Left lung (tissue), 10 donors: ENCODE results near the gene TMCC1. TPM values are rescaled to one million over a fixed set of nuclear protein-coding genes. Genes with fewer than 3 reads are reported as not detected.

Source experiments
- ATAC-seq: fragments of 200-7000 bp; cut with Tn5 transposase; one replicate; pipeline ENCODE4 v1.9.1; 2020; ENCODE audit warnings: moderate library complexity
- DNase-seq, 4 donors: peaks; one replicate each; pipeline ENCODE4 v3.0.0-alpha.2; 2013 to 2020
- H3K27ac ChIP-seq, 2 donors: fragments of 200-600 bp; sonication (generic) in 1 of 2; one replicate each; pipeline versions ENCODE4 v1.5.0 to v1.8.0; 2020 to 2021
- H3K27me3 ChIP-seq, 2 donors: fragments of 200-600 bp; sonication (generic) in 1 of 2; one replicate each; pipeline versions ENCODE4 v1.5.0 to v1.8.0; 2020 to 2021
- H3K36me3 ChIP-seq, 2 donors: fragments of 200-600 bp; sonication (generic) in 1 of 2; one replicate each; pipeline versions ENCODE4 v1.5.0 to v1.8.0; 2020 to 2021
- H3K4me1 ChIP-seq, 2 donors: fragments of 200-600 bp; one replicate each; pipeline ENCODE4 v1.8.0; 2021
- H3K4me3 ChIP-seq, 2 donors: fragments of 200-600 bp; sonication (generic) in 1 of 2; one replicate each; pipeline versions ENCODE4 v1.5.0 to v1.8.0; 2020 to 2021; ENCODE audit warnings: mild to moderate bottlenecking in 1 of 2
- H3K9me3 ChIP-seq, 2 donors: fragments of 200-600 bp; sonication (generic) in 1 of 2; one replicate each; pipeline versions ENCODE4 v1.5.0 to v1.8.0; 2020 to 2021
- intact Hi-C, 2 donors: fragments of 100-400 bp; cut with DNase I; formaldehyde crosslinking; loops; one replicate each; pipeline versions ENCODE4 v1.11.2 to v1.14.2; 2022
- polyA plus RNA-seq, 6 donors: library from polyadenylated mRNA; unstranded; fragments of 120-200 nt; gene quantifications; one replicate each; pipeline ENCODE4 v1.2.1, GENCODE V29; 2013; ENCODE audit not compliant: insufficient read length in 6 of 6
- total RNA-seq, 2 donors: library from RNA; stranded (reverse); fragmentation: NEBNext Ultra II Directional; extraction: Animal tissue kit (Norgen Biotek cat#: 25700); gene quantifications; one replicate each; pipeline ENCODE4 v1.2.1, GENCODE V29; 2021
- TF ChIP-seq, protein P1 (sequence below), 2 donors: fragments of 200-600 bp; sonication (generic) in 1 of 2; IDR thresholded peaks; one replicate each; pipeline versions ENCODE4 v1.5.0 to v1.8.0; 2021; ENCODE audit warnings: antibody characterized with exemption in 2 of 2
- donor health status: DM: no; HTN: yes; CAD: no.
- donor health status: DM: no; HTN: no; CAD: no.

TMCC1 gene
- total and polyA plus RNA-seq, 8 donors: 24.4 to 38.8 (median 27.4) TPM

DNA sequence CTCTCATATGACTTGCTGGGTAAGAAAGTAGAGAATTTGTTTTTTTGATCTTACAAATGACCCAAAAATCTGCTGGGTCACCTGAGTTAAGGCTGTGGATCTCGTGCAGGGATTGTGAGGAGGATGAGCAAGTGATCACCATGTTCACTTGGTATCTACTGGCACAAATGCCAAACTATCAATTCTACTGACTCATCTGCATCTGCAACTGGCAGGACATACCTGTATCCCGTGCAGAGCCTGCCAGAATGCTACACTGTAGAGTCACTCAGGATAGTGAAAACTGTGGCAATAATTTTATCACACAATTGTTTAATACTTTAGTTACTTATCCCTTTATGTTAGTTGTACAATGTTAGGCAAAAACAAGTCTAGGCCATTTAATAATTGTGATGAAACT lies 157.4 kb downstream of the TMCC1 start:
- no peak overlapping the region for H3K27ac ChIP-seq
- H3K4me1 ChIP-seq: peaks cover 0 to 14% of the 10 kb centered on the region in 2 donors
- H3K27me3 ChIP-seq: no peaks in the 10 kb centered on the region
- TF ChIP-seq, protein P1, sequence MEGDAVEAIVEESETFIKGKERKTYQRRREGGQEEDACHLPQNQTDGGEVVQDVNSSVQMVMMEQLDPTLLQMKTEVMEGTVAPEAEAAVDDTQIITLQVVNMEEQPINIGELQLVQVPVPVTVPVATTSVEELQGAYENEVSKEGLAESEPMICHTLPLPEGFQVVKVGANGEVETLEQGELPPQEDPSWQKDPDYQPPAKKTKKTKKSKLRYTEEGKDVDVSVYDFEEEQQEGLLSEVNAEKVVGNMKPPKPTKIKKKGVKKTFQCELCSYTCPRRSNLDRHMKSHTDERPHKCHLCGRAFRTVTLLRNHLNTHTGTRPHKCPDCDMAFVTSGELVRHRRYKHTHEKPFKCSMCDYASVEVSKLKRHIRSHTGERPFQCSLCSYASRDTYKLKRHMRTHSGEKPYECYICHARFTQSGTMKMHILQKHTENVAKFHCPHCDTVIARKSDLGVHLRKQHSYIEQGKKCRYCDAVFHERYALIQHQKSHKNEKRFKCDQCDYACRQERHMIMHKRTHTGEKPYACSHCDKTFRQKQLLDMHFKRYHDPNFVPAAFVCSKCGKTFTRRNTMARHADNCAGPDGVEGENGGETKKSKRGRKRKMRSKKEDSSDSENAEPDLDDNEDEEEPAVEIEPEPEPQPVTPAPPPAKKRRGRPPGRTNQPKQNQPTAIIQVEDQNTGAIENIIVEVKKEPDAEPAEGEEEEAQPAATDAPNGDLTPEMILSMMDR (IDR thresholded peaks at IDR 0.05): no peak
- H3K4me3 ChIP-seq: no peak overlapping the region
- ATAC-seq: no peak
- intact Hi-C loops: no loop called here
- H3K9me3 ChIP-seq: no peaks in the 10 kb centered on the region
- no peaks in the 10 kb centered on the region for H3K36me3 ChIP-seq
- no peak for DNase-seq

DNA sequence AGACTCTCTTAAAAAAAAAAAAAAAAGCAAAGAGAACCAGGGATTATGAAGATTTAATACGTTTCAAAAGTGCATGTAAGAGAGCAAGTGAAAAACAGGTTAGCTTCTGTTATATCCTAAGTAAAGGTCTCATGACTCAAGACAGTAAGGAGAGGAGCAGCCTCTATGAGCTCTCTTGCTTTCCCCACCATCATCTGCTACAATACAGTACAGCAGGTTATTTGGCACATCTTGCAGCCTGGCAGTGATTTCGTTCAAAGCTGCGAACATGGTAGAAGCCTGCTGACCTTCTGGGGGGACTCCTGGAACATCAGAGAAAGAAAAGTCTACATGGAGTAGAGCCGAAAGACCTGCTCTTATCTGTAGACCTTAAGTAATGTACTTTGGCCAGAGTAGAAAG lies 157.9 kb downstream of the TMCC1 start:
- Histone ChIP-seq H3K27me3 (no peaks in the 10 kb centered on the region), H3K36me3 (no peaks in the 10 kb centered on the region), H3K4me3 (no peak overlapping the region), H3K4me1 (peaks cover 0 to 14% of the 10 kb centered on the region in 2 donors), H3K9me3 (no peaks in the 10 kb centered on the region), H3K27ac (no peak overlapping the region)
- intact Hi-C loops: no loop called here
- DNase-seq (no peak), ATAC-seq (no peak)
- TF ChIP-seq, protein P1 (IDR thresholded peaks at IDR 0.05): no peak

DNA sequence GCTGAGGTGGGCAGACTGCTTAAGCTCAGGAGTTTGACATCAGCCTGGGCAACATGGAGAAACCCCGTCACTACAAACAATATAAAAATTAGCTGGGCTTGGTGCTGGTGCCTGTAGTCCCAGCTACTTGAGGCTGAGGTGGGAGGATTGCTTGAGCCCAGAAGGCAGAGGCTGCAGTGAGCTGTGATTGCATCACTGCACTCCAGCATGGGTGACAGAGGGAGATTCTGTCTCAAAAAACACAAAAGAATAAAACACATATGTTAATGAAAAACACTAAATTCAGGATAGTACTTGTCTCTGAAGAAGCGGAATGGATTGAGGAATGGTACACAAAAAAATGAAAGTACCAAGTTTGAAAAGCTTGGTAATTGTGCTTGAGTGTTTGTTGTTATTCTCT lies 159.1 kb downstream of the TMCC1 start:
- Histone ChIP-seq H3K4me1 (peaks cover 0 to 14% of the 10 kb centered on the region in 2 donors), H3K36me3 (no peaks in the 10 kb centered on the region), H3K27me3 (no peaks in the 10 kb centered on the region), H3K4me3 (no peak overlapping the region), H3K27ac (no peak overlapping the region), H3K9me3 (no peaks in the 10 kb centered on the region)
- intact Hi-C loops: no loop called here
- ATAC-seq: no peak
- TF ChIP-seq, protein P1 (IDR thresholded peaks at IDR 0.05): no peak
- no peak for DNase-seq

DNA sequence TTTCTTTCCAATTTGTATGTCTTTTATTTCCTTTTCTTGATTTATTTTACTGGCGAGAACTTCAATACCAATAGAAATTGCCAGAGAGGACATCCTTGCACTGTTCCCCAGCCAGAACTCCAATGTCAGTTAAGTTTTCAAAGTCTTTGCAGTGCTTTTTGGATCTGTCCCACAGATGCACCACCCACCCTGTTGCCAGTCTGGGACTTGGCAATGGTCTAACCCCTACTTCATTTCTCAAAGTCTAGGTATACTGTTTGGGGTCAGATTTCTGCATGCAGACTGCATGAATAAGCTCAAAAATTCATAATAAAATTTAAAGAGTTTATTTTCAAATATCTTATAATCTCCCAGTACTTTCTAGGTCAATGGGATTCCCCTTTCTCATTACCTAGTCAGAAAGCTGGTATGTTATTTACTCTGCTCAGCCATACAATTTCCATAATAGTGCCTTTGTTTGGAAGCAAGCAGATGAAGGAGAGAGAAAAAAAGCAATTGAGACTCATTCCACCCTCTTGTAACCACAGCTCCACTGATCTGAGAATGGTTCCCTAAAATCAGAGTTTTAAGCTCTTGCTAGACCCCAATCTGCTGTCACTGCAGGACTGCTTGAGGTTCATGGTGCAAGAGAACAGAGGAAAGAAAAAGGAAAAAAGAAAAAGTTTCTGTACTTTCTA lies 161.2 kb downstream of the TMCC1 start:
- no peak for ATAC-seq

DNA sequence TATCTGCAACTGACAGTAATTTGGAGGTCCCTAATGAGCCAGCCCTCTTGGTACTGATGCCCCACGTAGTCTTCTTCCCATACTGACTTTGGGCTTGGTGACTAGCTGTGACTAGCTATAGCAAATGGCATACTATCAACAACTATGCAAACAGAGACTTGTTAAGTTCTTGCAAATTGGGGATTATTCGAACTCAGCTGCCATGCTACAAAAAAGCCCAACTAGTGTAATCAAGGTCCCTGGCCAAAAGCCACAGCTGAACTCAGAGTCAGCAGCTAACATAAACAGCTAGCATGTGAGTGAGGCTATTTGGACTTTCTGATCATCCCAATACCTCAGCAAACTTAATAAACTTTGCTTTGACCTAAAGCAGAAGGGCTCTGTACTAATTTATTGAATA lies 165.8 kb downstream of the TMCC1 start:
- Histone ChIP-seq H3K27ac (no peak overlapping the region), H3K4me1 (peaks cover 4 to 6% of the 10 kb centered on the region in 2 donors), H3K4me3 (no peak overlapping the region), H3K9me3 (no peaks in the 10 kb centered on the region), H3K27me3 (no peaks in the 10 kb centered on the region), H3K36me3 (no peaks in the 10 kb centered on the region)
- ATAC-seq: no peak
- TF ChIP-seq, protein P1 (IDR thresholded peaks at IDR 0.05): no peak
- intact Hi-C loops: no loop called here
- no peak for DNase-seq

More for the DNA sequence above, 161.2 kb downstream of the TMCC1 start:
- no peaks in the 10 kb centered on the region for H3K9me3 ChIP-seq
- no peaks in the 10 kb centered on the region for H3K27me3 ChIP-seq
- no peak overlapping the region for H3K4me3 ChIP-seq
- no peak overlapping the region for H3K27ac ChIP-seq
- TF ChIP-seq, protein P1 (IDR thresholded peaks at IDR 0.05): no peak
- DNase-seq: no peak
- intact Hi-C loops: no loop called here
- no peaks in the 10 kb centered on the region for H3K36me3 ChIP-seq
- no peaks in the 10 kb centered on the region for H3K4me1 ChIP-seq
